Measurements from ENCODE around the gene XAF1. TPM values are rescaled to one million over a fixed set of nuclear protein-coding genes. Genes with fewer than 3 reads are reported as not detected.

XAF1 gene
- total RNA-seq, 4 donors from 2014 or later: 6.1 to 15.7 (median 9.8) TPM

GRCh38 chr17:6749519-6749918 lies 6.3 kb upstream of the XAF1 start:
- H3K27me3 ChIP-seq: peaks cover 0 to 5% (median 0%) of the 10 kb centered on the region in 3 donors
- ATAC-seq: no peak
- peaks cover 7 to 17% of the 10 kb centered on the region in 2 donors for H3K4me1 ChIP-seq
- no peaks in the 10 kb centered on the region for H3K36me3 ChIP-seq
- intact Hi-C loops (cut with DNase I; ENCODE audit: low total_unique reads) (no loop called here), in situ Hi-C loops (cut with MboI; ENCODE audit: low sequenced_read_pairs in 4 of 4) (no loop called here)
- no peak overlapping the region for H3K4me3 ChIP-seq
- no peak for TF ChIP-seq CTCF (IDR thresholded peaks at IDR 0.05 in 4 of 5, conservative IDR thresholded peaks at IDR 0.05 in 1 of 5)
- TF ChIP-seq POLR2A (IDR thresholded peaks at IDR 0.05): no peak
- H3K27ac ChIP-seq: no peak overlapping the region
- H3K9me3 ChIP-seq: no peaks in the 10 kb centered on the region
- no peak for DNase-seq

GRCh38 chr17:6752068-6752909 lies 3.6 kb upstream of the XAF1 start:
- in situ Hi-C loops (cut with MboI; ENCODE audit: low sequenced_read_pairs in 4 of 4) (no loop called here), intact Hi-C loops (cut with DNase I; ENCODE audit: low total_unique reads) (no loop called here)
- DNase-seq (peak; percentile 4 to 36), ATAC-seq (peak; percentile 60 to 61)
- no peak overlapping the region for H3K4me3 ChIP-seq
- TF ChIP-seq POLR2A (IDR thresholded peaks at IDR 0.05) (no peak), CTCF (IDR thresholded peaks at IDR 0.05 in 4 of 5, conservative IDR thresholded peaks at IDR 0.05 in 1 of 5) (no peak)
- no peaks in the 10 kb centered on the region for H3K36me3 ChIP-seq
- peak overlapping the region; percentile 71 to 87 (median 82) for H3K27ac ChIP-seq
- peaks cover 14 to 17% of the 10 kb centered on the region in 2 donors for H3K4me1 ChIP-seq
- H3K27me3 ChIP-seq: no peaks in the 10 kb centered on the region
- no peaks in the 10 kb centered on the region for H3K9me3 ChIP-seq

GRCh38 chr17:6753006-6753445 lies 2.8 kb upstream of the XAF1 start:
- DNase-seq (peak; percentile 14 to 39), ATAC-seq (peak; percentile 62 to 81)
- H3K9me3 ChIP-seq: no peaks in the 10 kb centered on the region
- in situ Hi-C loops (cut with MboI; ENCODE audit: low sequenced_read_pairs in 4 of 4): no loop called here
- no peak overlapping the region for H3K4me3 ChIP-seq
- intact Hi-C loops (cut with DNase I; ENCODE audit: low total_unique reads): no loop called here
- H3K4me1 ChIP-seq: peaks cover 15 to 17% of the 10 kb centered on the region in 2 donors
- no peaks in the 10 kb centered on the region for H3K27me3 ChIP-seq
- no peak for TF ChIP-seq POLR2A (IDR thresholded peaks at IDR 0.05)
- no peak for TF ChIP-seq CTCF (IDR thresholded peaks at IDR 0.05 in 4 of 5, conservative IDR thresholded peaks at IDR 0.05 in 1 of 5)
- no peaks in the 10 kb centered on the region for H3K36me3 ChIP-seq
- peak overlapping the region; percentile 71 to 87 (median 82) for H3K27ac ChIP-seq

- no peaks in the 10 kb centered on the region for H3K27me3 ChIP-seq
- H3K9me3 ChIP-seq: no peaks in the 10 kb centered on the region
- in situ Hi-C loops (cut with MboI; ENCODE audit: low sequenced_read_pairs in 4 of 4): no loop called here
- intact Hi-C loops (cut with DNase I; ENCODE audit: low total_unique reads): no loop called here
- H3K4me1 ChIP-seq: peaks cover 15 to 17% of the 10 kb centered on the region in 2 donors
- DNase-seq: no peak
- TF ChIP-seq CTCF (IDR thresholded peaks at IDR 0.05 in 4 of 5, conservative IDR thresholded peaks at IDR 0.05 in 1 of 5): no peak
- TF ChIP-seq POLR2A (IDR thresholded peaks at IDR 0.05): no peak
- peak overlapping the region; percentile 71 to 87 (median 82) for H3K27ac ChIP-seq
- ATAC-seq: no peak
- no peaks in the 10 kb centered on the region for H3K36me3 ChIP-seq
- H3K4me3 ChIP-seq: peak overlapping the region in 1 of 4 donors; percentile 13
Measured at GRCh38 chr17:6753546-6753945, 2.3 kb upstream of the XAF1 start.

Data from gastrocnemius medialis (tissue), 4 donors.